Stimulated activated memory B cell treated with anti-CD40 and anti-IgM and Interleukin-4, amounts not matched to agents 10 μg/mL and 1 μg/mL and 100 μg/mL, for 72 hours (primary cell): ENCODE measurements around the gene FGGY.

Experiments
- ATAC-seq: fragments of 150-1000 bp; cut with Tn5 transposase; 2 replicates; pipeline ENCODE4 v1.10.0; 2021
- H3K27ac Mint-ChIP-seq: one replicate; pipeline ENCODE4 v1.8.0; 2022; ENCODE audit warnings: mild to moderate bottlenecking, mixed read lengths
- H3K27me3 Mint-ChIP-seq: one replicate; pipeline ENCODE4 v1.8.0; 2022; ENCODE audit warnings: mixed read lengths
- H3K36me3 Mint-ChIP-seq: one replicate; pipeline ENCODE4 v1.8.0; 2022; ENCODE audit warnings: mixed read lengths
- H3K4me1 Mint-ChIP-seq: one replicate; pipeline ENCODE4 v1.8.0; 2022; ENCODE audit warnings: mixed read lengths
- H3K4me3 Mint-ChIP-seq: one replicate; pipeline ENCODE4 v1.8.0; 2022; ENCODE audit warnings: mild to moderate bottlenecking, moderate library complexity, mixed read lengths
- H3K9me3 Mint-ChIP-seq: one replicate; pipeline ENCODE4 v1.8.0; 2022; ENCODE audit warnings: mixed read lengths

Gene FGGY

DNA sequence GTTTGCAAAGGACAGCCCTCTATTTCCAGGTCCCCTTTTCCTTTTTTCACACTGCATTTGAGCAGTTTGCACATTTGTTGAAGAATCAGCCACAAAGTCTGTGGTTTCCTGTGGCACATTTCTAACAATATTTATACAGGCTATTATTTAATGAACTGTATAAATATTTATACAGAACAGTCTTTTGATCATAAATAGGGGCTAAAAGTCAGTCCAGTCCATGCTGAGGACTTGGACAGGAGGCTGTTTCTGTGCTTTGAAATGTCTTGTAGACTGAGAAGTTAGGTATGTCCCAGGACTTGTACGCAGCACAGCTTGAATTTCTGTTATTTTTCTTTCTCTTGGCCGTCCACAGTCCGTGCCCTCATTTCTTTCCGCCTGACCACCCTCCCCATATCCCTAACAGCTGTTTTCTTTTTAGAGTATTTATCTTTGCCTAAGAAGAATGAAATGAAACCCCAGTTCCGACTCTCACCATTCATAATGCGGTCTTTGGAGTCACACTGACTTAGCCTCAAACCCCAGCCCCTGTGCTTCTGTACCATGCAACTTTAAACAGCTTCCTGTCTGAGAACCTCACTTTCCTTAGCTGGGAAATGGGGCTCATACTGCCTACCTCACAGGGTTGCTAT is 19.7 kb downstream of the FGGY start:
- no peak overlapping the region for H3K27ac Mint-ChIP-seq
- H3K4me1 Mint-ChIP-seq = peaks cover 23% of the 10 kb centered on the region
- H3K9me3 Mint-ChIP-seq = no peaks in the 10 kb centered on the region
- ATAC-seq = peak; percentile 47
- H3K36me3 Mint-ChIP-seq = peaks cover 4% of the 10 kb centered on the region
- no peaks in the 10 kb centered on the region for H3K27me3 Mint-ChIP-seq
- H3K4me3 Mint-ChIP-seq = peak overlapping the region; percentile 6

DNA sequence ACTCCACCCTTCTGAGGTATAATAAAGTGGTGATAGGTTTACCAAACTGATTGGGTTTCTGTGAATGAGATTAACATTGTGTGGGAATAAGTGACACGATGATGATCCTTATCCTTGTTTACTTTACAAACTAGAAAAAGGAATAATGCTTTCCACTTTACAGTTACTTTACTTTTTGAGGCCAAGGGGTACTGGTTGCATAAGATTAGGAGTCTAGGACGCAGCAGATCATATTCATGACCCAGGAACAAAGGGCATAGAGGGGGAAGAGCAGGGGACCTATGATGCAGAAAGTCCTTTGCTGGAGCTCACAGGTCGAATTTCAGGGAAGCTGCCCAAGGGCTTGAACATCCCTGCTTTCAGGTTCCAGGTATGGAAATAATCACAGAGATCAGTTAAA is 20.4 kb downstream of the FGGY start:
- Mint-ChIP-seq H3K4me3 (no peak overlapping the region), H3K4me1 (peaks cover 23% of the 10 kb centered on the region), H3K9me3 (no peaks in the 10 kb centered on the region), H3K36me3 (peaks cover 11% of the 10 kb centered on the region), H3K27ac (peak overlapping the region; percentile 8), H3K27me3 (no peaks in the 10 kb centered on the region)
- no peak for ATAC-seq

DNA sequence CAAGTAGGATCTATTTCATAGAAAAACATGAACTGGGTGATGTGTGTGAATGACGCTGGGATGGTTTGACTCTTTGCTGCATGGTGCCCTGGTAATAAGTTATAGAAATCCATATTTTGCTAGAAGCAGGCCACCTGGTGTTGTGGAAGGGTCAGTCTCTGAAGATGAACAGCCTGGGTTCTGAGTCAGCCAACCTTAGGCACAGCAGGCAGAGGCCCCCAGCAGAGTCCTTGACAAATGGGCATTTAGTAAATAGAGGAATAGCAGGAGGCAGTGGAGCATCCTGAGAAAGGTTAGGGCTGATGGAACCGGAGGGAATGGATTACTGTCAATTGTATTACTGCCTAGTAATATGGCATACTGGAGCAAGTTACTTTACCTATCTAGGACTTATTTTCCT is 20.9 kb downstream of the FGGY start:
- no peak for ATAC-seq
- Mint-ChIP-seq H3K9me3 (no peaks in the 10 kb centered on the region), H3K27me3 (no peaks in the 10 kb centered on the region), H3K4me1 (peaks cover 23% of the 10 kb centered on the region), H3K36me3 (peaks cover 14% of the 10 kb centered on the region), H3K27ac (peak overlapping the region; percentile 8), H3K4me3 (no peak overlapping the region)

DNA sequence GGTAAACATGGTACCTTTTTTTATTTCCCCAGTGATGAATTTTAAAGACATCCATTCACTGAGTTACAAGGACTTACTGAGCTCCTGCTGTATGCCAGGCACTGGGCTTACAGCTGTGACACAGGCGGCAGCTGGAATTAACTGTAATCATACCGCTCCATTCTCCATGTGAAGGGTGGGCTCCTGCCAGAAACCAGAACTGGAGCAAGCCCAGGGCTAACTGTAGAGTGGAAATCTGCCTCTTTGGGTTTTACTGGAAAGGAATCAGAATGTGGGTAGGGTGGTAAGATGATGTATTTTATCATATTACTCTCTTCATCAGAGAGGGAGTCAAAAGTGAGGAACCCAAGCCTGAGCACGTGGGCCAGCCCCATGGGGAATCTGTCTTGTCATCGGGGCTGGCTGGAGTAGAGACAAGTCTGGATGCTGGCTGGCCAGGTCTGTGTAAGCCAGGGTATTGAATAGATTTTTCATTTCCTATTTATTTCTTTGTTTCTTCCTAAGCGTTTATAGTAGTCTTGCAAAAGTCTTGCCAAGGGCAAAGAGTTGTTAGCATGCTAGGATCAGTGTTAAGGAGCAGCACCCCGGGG is 21.5 kb downstream of the FGGY start:
- peaks cover 23% of the 10 kb centered on the region for H3K4me1 Mint-ChIP-seq
- H3K36me3 Mint-ChIP-seq = peaks cover 17% of the 10 kb centered on the region
- H3K27ac Mint-ChIP-seq = no peak overlapping the region

DNA sequence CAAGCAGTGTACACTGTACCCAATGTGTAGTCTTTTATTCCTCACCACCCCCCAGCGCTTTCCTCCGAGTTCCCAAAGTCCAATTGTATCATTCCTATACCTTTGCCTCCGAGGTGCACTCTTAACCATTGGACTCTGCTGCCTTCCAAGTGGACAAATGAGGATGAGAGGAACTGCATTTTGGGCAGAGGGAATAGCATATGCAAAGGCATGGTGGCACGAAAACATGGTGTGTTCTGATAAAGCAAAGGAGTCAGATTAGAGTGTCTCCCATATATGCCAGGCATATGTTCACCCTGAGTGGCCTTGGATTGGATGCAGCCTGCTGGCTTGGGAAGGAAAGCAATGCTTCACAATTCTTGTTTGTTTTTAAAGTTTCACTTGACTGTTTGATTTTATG is 25.5 kb downstream of the FGGY start:
- H3K27me3 Mint-ChIP-seq = no peaks in the 10 kb centered on the region
- H3K4me1 Mint-ChIP-seq = peaks cover 7% of the 10 kb centered on the region
- no peak for ATAC-seq
- peaks cover 3% of the 10 kb centered on the region for H3K9me3 Mint-ChIP-seq
- H3K36me3 Mint-ChIP-seq = peaks cover 54% of the 10 kb centered on the region
- H3K27ac Mint-ChIP-seq = no peak overlapping the region
- H3K4me3 Mint-ChIP-seq = no peak overlapping the region

More for the DNA sequence above, 21.5 kb downstream of the FGGY start:
- no peak for ATAC-seq
- Mint-ChIP-seq H3K9me3 (no peaks in the 10 kb centered on the region), H3K27me3 (no peaks in the 10 kb centered on the region), H3K4me3 (no peak overlapping the region)

- peaks cover 3% of the 10 kb centered on the region for H3K9me3 Mint-ChIP-seq
- no peak for ATAC-seq
- H3K4me1 Mint-ChIP-seq = peaks cover 7% of the 10 kb centered on the region
- H3K27me3 Mint-ChIP-seq = no peaks in the 10 kb centered on the region
- H3K27ac Mint-ChIP-seq = no peak overlapping the region
- peaks cover 57% of the 10 kb centered on the region for H3K36me3 Mint-ChIP-seq
- no peak overlapping the region for H3K4me3 Mint-ChIP-seq
These were observed 25.9 kb downstream of the FGGY start for GRCh38 chr1:59322814-59323213.

- Mint-ChIP-seq H3K4me3 (no peak overlapping the region), H3K36me3 (peaks cover 57% of the 10 kb centered on the region), H3K27ac (no peak overlapping the region), H3K27me3 (no peaks in the 10 kb centered on the region), H3K9me3 (peaks cover 3% of the 10 kb centered on the region), H3K4me1 (no peaks in the 10 kb centered on the region)
- ATAC-seq = no peak
These were observed 27.0 kb downstream of the FGGY start for GRCh38 chr1:59323879-59324278.

GRCh38 chr1:59328353-59328752 is 31.5 kb downstream of the FGGY start:
- ATAC-seq = no peak
- H3K27ac Mint-ChIP-seq = no peak overlapping the region
- H3K4me3 Mint-ChIP-seq = no peak overlapping the region
- H3K27me3 Mint-ChIP-seq = no peaks in the 10 kb centered on the region
- H3K36me3 Mint-ChIP-seq = peaks cover 61% of the 10 kb centered on the region
- H3K9me3 Mint-ChIP-seq = peaks cover 3% of the 10 kb centered on the region
- H3K4me1 Mint-ChIP-seq = no peaks in the 10 kb centered on the region

GRCh38 chr1:59329412-59330053 is 32.6 kb downstream of the FGGY start:
- Mint-ChIP-seq H3K4me1 (no peaks in the 10 kb centered on the region), H3K27me3 (no peaks in the 10 kb centered on the region), H3K9me3 (peaks cover 3% of the 10 kb centered on the region), H3K36me3 (peaks cover 59% of the 10 kb centered on the region), H3K27ac (no peak overlapping the region), H3K4me3 (no peak overlapping the region)
- no peak for ATAC-seq

DNA sequence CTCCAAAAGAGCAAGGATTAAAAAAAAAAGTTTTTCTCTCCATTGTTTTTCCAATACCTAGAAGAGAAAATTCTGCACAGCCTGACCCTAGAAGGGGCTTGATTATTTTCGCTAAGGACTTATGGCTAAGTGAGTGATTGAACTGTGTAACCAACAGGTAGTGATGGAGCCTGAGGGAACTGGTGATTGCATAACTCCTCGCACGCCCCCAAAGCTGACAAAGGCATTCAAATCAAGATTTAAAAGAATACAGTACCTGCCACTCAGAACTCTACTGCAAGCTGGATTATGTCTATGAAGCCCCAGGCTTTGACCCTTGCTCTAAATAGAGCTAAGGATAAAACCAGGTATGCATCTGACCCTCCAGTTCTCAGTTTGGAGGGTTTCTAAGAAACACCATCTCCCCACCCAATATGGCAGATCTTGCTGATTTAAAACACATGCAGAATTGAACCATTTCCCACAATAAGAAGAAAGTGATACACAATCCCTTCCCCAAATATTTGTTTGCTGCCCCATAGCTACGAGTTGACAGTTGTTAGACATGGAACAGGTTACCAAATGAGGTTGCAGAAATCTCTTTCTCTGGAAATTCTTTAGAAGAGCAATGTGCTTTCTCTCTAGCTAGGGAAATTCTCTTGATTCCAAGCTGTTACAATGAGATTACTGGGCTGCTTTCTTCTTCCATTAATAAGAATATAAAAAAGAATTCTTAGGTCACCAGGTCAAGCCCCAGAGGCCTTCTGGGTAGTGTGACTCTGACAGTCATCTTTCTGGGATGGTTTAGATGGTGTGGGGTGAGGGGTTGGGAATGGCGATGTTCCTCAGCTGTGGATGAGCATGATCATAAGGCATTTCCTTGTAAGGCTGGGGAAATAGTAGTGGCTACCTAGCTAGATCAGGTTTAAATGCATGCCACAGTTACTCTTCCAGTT is 35.1 kb downstream of the FGGY start:
- Mint-ChIP-seq H3K27ac (no peak overlapping the region), H3K36me3 (peaks cover 35% of the 10 kb centered on the region), H3K27me3 (no peaks in the 10 kb centered on the region), H3K9me3 (no peaks in the 10 kb centered on the region), H3K4me3 (no peak overlapping the region), H3K4me1 (no peaks in the 10 kb centered on the region)
- no peak for ATAC-seq

DNA sequence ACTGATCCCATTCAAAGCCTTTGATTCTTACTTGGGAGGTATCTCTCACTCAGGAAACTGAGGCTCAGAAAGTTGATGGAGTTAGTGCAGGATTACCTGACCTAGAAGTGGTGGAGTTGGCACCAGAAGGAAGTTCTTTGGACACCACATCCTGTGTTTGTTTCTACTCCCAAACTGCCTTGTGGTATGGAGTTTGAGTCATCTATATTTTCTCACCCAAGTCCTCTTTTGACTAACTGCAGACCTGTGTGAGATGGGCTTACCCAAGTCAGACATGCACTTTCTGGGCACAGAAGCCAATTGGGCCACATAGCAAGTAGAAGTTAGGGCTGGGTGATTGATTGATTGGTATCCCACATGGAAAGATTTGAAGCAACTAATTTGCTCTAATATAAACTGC is 36.1 kb downstream of the FGGY start:
- Mint-ChIP-seq H3K36me3 (peaks cover 36% of the 10 kb centered on the region), H3K9me3 (no peaks in the 10 kb centered on the region), H3K27me3 (no peaks in the 10 kb centered on the region), H3K27ac (no peak overlapping the region), H3K4me1 (no peaks in the 10 kb centered on the region), H3K4me3 (no peak overlapping the region)
- ATAC-seq = no peak

DNA sequence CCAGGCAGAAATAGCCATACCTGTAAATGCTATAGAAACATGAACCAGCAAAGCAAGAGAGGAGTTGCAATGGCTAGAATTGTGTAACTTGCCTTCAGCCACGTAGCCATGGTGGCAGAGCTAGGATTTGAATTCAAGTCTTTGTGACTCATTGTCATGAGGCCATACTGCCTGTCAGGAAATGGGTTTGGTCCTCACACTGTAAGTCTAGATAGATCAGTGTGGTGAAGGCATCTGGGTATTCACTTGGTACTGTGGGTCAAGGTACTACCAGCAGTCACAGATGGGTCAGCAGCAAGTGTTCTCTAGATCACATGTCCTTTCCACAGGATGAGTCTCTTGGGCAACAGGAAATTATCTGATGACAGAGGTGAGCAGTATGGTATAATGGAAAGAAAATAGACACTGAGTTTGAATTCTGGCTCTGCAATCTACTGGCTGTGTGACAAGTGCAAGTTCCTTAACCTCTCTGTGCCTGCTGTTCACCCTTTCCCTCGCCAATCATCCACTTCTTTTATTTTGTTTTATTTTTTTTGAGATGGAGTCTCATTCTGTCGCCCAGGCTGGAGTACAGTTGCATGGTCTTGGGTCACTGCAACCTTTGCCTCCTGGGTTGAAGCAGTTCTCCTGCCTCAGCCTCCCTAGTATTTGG is 36.9 kb downstream of the FGGY start:
- ATAC-seq = no peak
- no peak overlapping the region for H3K27ac Mint-ChIP-seq
- H3K27me3 Mint-ChIP-seq = no peaks in the 10 kb centered on the region
- no peak overlapping the region for H3K4me3 Mint-ChIP-seq
- peaks cover 38% of the 10 kb centered on the region for H3K36me3 Mint-ChIP-seq
- H3K9me3 Mint-ChIP-seq = no peaks in the 10 kb centered on the region
- no peaks in the 10 kb centered on the region for H3K4me1 Mint-ChIP-seq

DNA sequence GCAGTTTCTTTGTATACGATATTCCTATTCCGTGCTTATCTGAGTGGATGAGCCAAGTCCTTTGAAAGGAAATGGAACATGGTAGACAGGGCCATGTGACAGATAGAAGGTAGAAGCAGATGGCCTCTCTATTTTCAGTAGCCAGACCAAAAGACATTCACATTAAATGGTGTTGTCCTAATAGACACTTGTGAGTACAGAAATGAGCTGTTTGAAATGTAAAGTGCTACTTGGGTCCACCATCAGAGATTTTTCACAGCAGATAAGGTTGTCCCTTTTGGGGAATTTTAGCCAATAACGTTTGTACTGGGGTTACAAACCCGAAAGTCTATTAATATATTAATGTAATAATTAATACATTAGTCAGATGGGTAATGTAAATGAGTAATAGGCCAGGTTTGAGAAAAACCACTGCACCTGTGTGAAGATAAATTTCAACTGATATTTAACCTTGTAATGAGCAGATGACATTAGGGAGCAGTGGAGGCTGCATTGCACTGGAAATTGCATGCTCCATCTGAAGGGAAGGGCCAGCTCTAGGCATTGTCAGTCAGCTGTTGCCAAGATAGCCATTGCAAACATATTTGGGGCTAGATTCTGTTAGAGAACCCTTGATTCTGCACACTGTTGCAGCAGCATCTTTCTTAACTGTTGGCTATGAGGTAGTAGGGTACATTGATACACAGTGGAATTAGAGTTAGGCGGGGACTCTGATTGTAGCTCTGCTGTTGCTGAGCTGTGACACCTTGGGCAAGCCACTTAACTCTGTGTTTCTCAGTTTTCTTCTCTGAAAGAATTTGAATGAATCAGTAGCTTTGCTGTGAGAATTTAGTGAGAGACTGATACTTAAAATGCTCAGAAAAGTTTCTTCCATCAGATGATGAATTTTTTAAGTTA is 43.8 kb downstream of the FGGY start:
- peaks cover 3% of the 10 kb centered on the region for H3K9me3 Mint-ChIP-seq
- no peak overlapping the region for H3K4me3 Mint-ChIP-seq
- no peak for ATAC-seq
- H3K27ac Mint-ChIP-seq = no peak overlapping the region
- H3K36me3 Mint-ChIP-seq = peaks cover 26% of the 10 kb centered on the region
- H3K4me1 Mint-ChIP-seq = no peaks in the 10 kb centered on the region
- H3K27me3 Mint-ChIP-seq = no peaks in the 10 kb centered on the region
